HepG2 (cell line): ENCODE results near the gene PTH2. TPM values are rescaled to one million over a fixed set of nuclear protein-coding genes. Genes with fewer than 3 reads are reported as not detected.

Source experiments
- ATAC-seq: fragments of 200-7000 bp; cut with Tn5 transposase; 3 replicates; pipeline ENCODE4 v1.9.1; 2020; ENCODE audit warnings: mild to moderate bottlenecking, moderate library complexity
- BruUV-seq: library from RNA; stranded (reverse); fragments of 400-500 nt; replicated peaks from 2 replicates; lab custom pipeline; 2021; lab: Mats Ljungman, UMichigan
- CTCF ChIA-PET: fragments of 300-600 bp; formaldehyde crosslinking; extraction: SDS; loops from one replicate; lab custom pipeline; 2021; ENCODE audit warnings: low total read pairs, inconsistent platforms, low intra/inter-chr PET ratio; lab: Yijun Ruan, JAX
- POLR2A ChIA-PET: fragments of 350-600 bp; sonication (Branson Sonifier 250); formaldehyde crosslinking; loops from one replicate; lab custom pipeline; 2020; ENCODE audit warnings: antibody characterized with exemption, inconsistent platforms; lab: Yijun Ruan, JAX
- DNase-seq: peaks from one replicate; pipeline ENCODE4 v3.0.0-alpha.2; 2015; ENCODE audit warnings: low spot score
- FAIRE-seq: peaks from 3 replicates; lab custom pipeline; 2011; peaks lifted over from hg19 to GRCh38; lab: Jason Lieb, UNC
- H2AFZ ChIP-seq: one replicate; pipeline ENCODE4 v1.6.1; 2011; ENCODE audit warnings: low read length, inconsistent platforms
- H3K27ac ChIP-seq: fragments of 300-600 bp; 3 replicates; pipeline ENCODE4 v1.8.0; 2011; ENCODE audit warnings: mixed run types, mild to moderate bottlenecking, mixed read lengths, low read length, inconsistent platforms; ENCODE audit not compliant: insufficient read depth; ENCODE audit errors: extremely low read length
- H3K27me3 ChIP-seq, 2 experiments: fragments of 200-600 bp in 1 of 2; 2 replicates in 1 of 2; 3 replicates in 1 of 2; pipeline versions ENCODE4 v1.6.0 to v1.8.0; 2011; ENCODE audit warnings: low read length in 2 of 2, mild to moderate bottlenecking in 2 of 2, moderate library complexity in 2 of 2, inconsistent platforms in 1 of 2; ENCODE audit not compliant: insufficient read depth in 2 of 2, control insufficient read depth in 1 of 2
- H3K36me3 ChIP-seq, 2 experiments: fragments of 200-600 bp in 1 of 2; replicated peaks in 1 of 2; 2 replicates in 1 of 2; 3 replicates in 1 of 2; pipeline versions ENCODE4 v1.5.1 to v1.8.0; 2011; ENCODE audit warnings: low read length in 2 of 2, inconsistent platforms in 1 of 2; ENCODE audit not compliant: insufficient read depth in 2 of 2, control insufficient read depth in 1 of 2
- H3K4me1 ChIP-seq: 2 replicates; pipeline ENCODE4 v1.5.1; 2012; ENCODE audit warnings: low read length, inconsistent platforms; ENCODE audit not compliant: insufficient read depth
- H3K4me2 ChIP-seq: 2 replicates; pipeline ENCODE4 v1.6.0; 2011; ENCODE audit warnings: low read depth, low read length, inconsistent platforms
- H3K4me3 ChIP-seq, 3 experiments: fragments of 200-600 bp in 1 of 3; sonication (generic), shearing (Covaris generic) in 1 of 3; replicated peaks in 1 of 3; 2 replicates each; pipeline ENCODE4 v1.5.1; 2011 to 2016; ENCODE audit warnings: low read length in 3 of 3, inconsistent platforms in 2 of 3, low read depth in 2 of 3, mild to moderate bottlenecking in 2 of 3, control low read depth in 1 of 3, mixed read lengths in 1 of 3; ENCODE audit not compliant: insufficient read depth in 1 of 3
- H3K79me2 ChIP-seq: one replicate; pipeline ENCODE4 v1.6.1; 2011; ENCODE audit warnings: low read length, inconsistent platforms; ENCODE audit not compliant: insufficient read depth
- H3K9ac ChIP-seq: 2 replicates; pipeline ENCODE4 v1.6.0; 2011; ENCODE audit warnings: mild to moderate bottlenecking, low read depth, low read length, inconsistent platforms; ENCODE audit not compliant: insufficient read depth
- H3K9me3 ChIP-seq: 2 replicates; pipeline ENCODE4 v1.5.1; 2012; ENCODE audit warnings: mild to moderate bottlenecking, low read length
- H4K20me1 ChIP-seq: 2 replicates; pipeline ENCODE4 v1.6.0; 2011; ENCODE audit warnings: inconsistent platforms, mild to moderate bottlenecking, low read length, moderate library complexity; ENCODE audit not compliant: insufficient read depth
- ATF7-NPFF ChIP-seq: sonication (generic); formaldehyde crosslinking; IDR thresholded peaks from 2 replicates; pipeline ENCODE4 v1.8.1; 2023; ENCODE audit warnings: mild to moderate bottlenecking, low read depth, missing genetic modification reagents, moderate library complexity
- DNMT1 ChIP-seq: sonication (generic); formaldehyde crosslinking; IDR thresholded peaks from 2 replicates; pipeline ENCODE4 v1.5.1; 2020; ENCODE audit warnings: mild to moderate bottlenecking, missing genetic modification reagents
- FOXJ3 ChIP-seq: sonication (generic); formaldehyde crosslinking; IDR thresholded peaks from 2 replicates; pipeline ENCODE4 v1.4.0; 2020; ENCODE audit warnings: missing genetic modification reagents, mild to moderate bottlenecking, borderline replicate concordance
- KLF15 ChIP-seq: sonication (generic); formaldehyde crosslinking; IDR thresholded peaks from 2 replicates; pipeline ENCODE4 v1.8.1; 2023; ENCODE audit warnings: borderline replicate concordance, mild to moderate bottlenecking, inconsistent platforms, missing genetic modification reagents, mixed read lengths
- NFE2L2 ChIP-seq: fragments of 150-350 bp; IDR thresholded peaks from 2 replicates; pipeline ENCODE4 v1.6.1; 2014; ENCODE audit warnings: low read length
- PAWR ChIP-seq: sonication (generic); formaldehyde crosslinking; IDR thresholded peaks from 2 replicates; pipeline ENCODE4 v1.4.0; 2020; ENCODE audit warnings: missing genetic modification reagents, mild to moderate bottlenecking, borderline replicate concordance
- SRF ChIP-seq: IDR thresholded peaks from 2 replicates; pipeline ENCODE4 v1.6.1; 2011; ENCODE audit warnings: mild to moderate bottlenecking, low read depth, low read length, moderate library complexity
- ZBTB42 ChIP-seq: sonication (generic); formaldehyde crosslinking; IDR thresholded peaks from 2 replicates; pipeline ENCODE4 v1.5.0; 2020; ENCODE audit warnings: mild to moderate bottlenecking, missing genetic modification reagents
- ZEB1 ChIP-seq: IDR thresholded peaks from 2 replicates; pipeline ENCODE4 v1.6.1; 2012; ENCODE audit warnings: mild to moderate bottlenecking, low read depth, inconsistent platforms; ENCODE audit not compliant: insufficient replicate concordance
- ZNF501 ChIP-seq: sonication (generic); formaldehyde crosslinking; IDR thresholded peaks from 2 replicates; pipeline ENCODE4 v1.5.1; 2020; ENCODE audit warnings: mild to moderate bottlenecking, moderate library complexity, missing genetic modification reagents
- ZNF674 ChIP-seq: sonication (generic); formaldehyde crosslinking; IDR thresholded peaks from 2 replicates; pipeline ENCODE4 v1.5.0; 2020; ENCODE audit warnings: low read depth, mild to moderate bottlenecking, missing genetic modification reagents
- ZNF749 ChIP-seq: sonication (generic); formaldehyde crosslinking; IDR thresholded peaks from 2 replicates; pipeline ENCODE4 v1.8.0; 2022; ENCODE audit warnings: mild to moderate bottlenecking, missing genetic modification reagents, moderate library complexity, borderline replicate concordance
- ZNF878 ChIP-seq: sonication (generic); formaldehyde crosslinking; IDR thresholded peaks from 2 replicates; pipeline ENCODE4 v1.8.1; 2023; ENCODE audit warnings: mild to moderate bottlenecking, missing genetic modification reagents, moderate library complexity
- WGBS: methylation state at CpG from one replicate; pipeline ENCODE4 v1.1.6; 2017; ENCODE audit warnings: low lambda C conversion rate; 5-methylcytosine and 5-hydroxymethylcytosine counted together
- in situ Hi-C: cut with HindIII; loops from 2 replicates; pipeline ENCODE4 v1.10.0; 2017; ENCODE audit warnings: low pct_unique_long_range_greater_than_20kb; ENCODE audit not compliant: extremely low pct_ligation_motif_present
- intact Hi-C: fragments of 100-400 bp; cut with micrococcal nuclease; formaldehyde crosslinking; loops from one replicate; pipeline ENCODE4 v1.10.0; 2022; ENCODE audit not compliant: unreplicated experiment
- polyA plus RNA-seq, 8 experiments: library from polyadenylated mRNA; depleted of rRNA in 3 of 8; stranded (reverse) in 7 of 8; unstranded in 1 of 8; fragments of >200 nt; fragmentation: Illumina TruSeq in 4 of 8; extraction: Trizol in 4 of 8; gene quantifications; 2 replicates each; pipeline versions ENCODE4 v1.2.1 to v1.2.3, GENCODE V29; 2011 to 2016; ENCODE audit warnings: low read depth in 4 of 8, missing spikeins in 1 of 8, mixed read lengths in 1 of 8; ENCODE audit not compliant: insufficient read depth in 1 of 8
- total RNA-seq, 5 experiments: library from RNA; depleted of rRNA; stranded (reverse); fragments of >200 nt; fragmentation: Illumina TruSeq; extraction: Trizol; gene quantifications; 2 replicates each; pipeline ENCODE4 v1.2.3, GENCODE V29; 2016; ENCODE audit warnings: low read depth in 1 of 5
- TF ChIP-seq, protein P1 (sequence below): sonication (generic); formaldehyde crosslinking; IDR thresholded peaks from 2 replicates; pipeline ENCODE4 v1.4.0; 2020; ENCODE audit warnings: missing genetic modification reagents
- TF ChIP-seq, protein P2 (sequence below): sonication (generic); formaldehyde crosslinking; IDR thresholded peaks from 2 replicates; pipeline ENCODE4 v1.4.0; 2020; ENCODE audit warnings: mild to moderate bottlenecking, low read depth, missing genetic modification reagents
- TF ChIP-seq, protein P3 (sequence below): sonication (generic); formaldehyde crosslinking; IDR thresholded peaks from 2 replicates; pipeline ENCODE4 v1.4.0; 2020; ENCODE audit warnings: missing genetic modification reagents, borderline replicate concordance
- TF ChIP-seq, protein P4 (sequence below): sonication (generic); formaldehyde crosslinking; IDR thresholded peaks from 2 replicates; pipeline ENCODE4 v1.4.0; 2020; ENCODE audit warnings: missing genetic modification reagents

Gene PTH2
- total and polyA plus RNA-seq, 2 of the 13 experiments (the other 11 are each of a cell fraction or from before 2014, with no cell fraction given): not detected

DNA sequence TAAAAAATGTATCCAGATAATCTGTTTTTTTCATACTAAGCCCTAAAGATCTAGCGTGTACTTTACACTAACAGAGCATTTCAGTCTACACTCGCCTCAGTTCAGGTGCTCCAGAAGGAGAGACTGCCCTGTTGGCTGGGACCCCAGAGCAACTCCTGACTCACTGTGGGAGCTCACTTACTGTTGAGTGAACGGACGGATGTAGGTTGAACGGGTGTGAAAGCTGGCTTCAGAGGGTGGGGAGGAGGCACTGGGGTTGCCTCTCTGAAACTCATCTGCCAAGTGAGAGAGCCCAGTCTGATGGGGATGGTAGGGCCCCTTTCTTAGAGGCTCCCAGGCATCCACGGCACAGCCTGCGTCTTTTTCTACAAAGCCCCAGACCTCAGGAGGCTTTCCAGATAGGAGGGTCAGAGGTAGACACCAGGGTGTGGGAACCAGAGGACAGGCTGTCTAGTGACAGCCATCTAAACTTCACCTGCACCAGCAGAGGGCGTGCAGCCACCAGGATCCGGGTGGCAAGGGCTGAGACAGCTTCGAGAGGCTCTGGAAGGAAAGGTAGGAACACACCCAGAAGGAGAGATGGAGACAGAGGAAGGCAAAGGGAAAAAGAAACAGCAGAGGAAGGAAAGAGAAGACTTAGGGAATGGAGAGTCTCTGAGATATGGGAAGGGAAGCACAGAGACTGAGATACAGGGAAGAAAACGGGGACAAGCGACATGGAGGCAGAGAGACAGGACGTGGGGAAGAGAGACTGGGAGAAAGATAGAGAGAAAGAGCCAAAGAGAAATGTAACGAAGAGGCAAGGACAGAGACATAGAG, 31.5 kb downstream of the PTH2 start:
- Histone ChIP-seq H3K9ac (no peak overlapping the region), H3K4me2 (no peak overlapping the region)
- no peak for TF ChIP-seq ZNF749
- TF ChIP-seq ZNF501 (CRISPR knock-in tag): peak; percentile 63; the same call in 1 of the 2 replicates
- no peak for TF ChIP-seq KLF15 (CRISPR knock-in tag)
- TF ChIP-seq, protein P1, sequence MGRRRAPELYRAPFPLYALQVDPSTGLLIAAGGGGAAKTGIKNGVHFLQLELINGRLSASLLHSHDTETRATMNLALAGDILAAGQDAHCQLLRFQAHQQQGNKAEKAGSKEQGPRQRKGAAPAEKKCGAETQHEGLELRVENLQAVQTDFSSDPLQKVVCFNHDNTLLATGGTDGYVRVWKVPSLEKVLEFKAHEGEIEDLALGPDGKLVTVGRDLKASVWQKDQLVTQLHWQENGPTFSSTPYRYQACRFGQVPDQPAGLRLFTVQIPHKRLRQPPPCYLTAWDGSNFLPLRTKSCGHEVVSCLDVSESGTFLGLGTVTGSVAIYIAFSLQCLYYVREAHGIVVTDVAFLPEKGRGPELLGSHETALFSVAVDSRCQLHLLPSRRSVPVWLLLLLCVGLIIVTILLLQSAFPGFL (CRISPR knock-in tag): no peak
- no peak for TF ChIP-seq ZBTB42 (CRISPR knock-in tag)
- TF ChIP-seq, protein P2, sequence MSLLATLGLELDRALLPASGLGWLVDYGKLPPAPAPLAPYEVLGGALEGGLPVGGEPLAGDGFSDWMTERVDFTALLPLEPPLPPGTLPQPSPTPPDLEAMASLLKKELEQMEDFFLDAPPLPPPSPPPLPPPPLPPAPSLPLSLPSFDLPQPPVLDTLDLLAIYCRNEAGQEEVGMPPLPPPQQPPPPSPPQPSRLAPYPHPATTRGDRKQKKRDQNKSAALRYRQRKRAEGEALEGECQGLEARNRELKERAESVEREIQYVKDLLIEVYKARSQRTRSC (CRISPR knock-in tag): no peak
- TF ChIP-seq ATF7-NPFF (CRISPR knock-in tag): no peak
- TF ChIP-seq SRF: no peak
- no peak for TF ChIP-seq NFE2L2
- TF ChIP-seq PAWR (CRISPR knock-in tag): no peak
- TF ChIP-seq, protein P3, sequence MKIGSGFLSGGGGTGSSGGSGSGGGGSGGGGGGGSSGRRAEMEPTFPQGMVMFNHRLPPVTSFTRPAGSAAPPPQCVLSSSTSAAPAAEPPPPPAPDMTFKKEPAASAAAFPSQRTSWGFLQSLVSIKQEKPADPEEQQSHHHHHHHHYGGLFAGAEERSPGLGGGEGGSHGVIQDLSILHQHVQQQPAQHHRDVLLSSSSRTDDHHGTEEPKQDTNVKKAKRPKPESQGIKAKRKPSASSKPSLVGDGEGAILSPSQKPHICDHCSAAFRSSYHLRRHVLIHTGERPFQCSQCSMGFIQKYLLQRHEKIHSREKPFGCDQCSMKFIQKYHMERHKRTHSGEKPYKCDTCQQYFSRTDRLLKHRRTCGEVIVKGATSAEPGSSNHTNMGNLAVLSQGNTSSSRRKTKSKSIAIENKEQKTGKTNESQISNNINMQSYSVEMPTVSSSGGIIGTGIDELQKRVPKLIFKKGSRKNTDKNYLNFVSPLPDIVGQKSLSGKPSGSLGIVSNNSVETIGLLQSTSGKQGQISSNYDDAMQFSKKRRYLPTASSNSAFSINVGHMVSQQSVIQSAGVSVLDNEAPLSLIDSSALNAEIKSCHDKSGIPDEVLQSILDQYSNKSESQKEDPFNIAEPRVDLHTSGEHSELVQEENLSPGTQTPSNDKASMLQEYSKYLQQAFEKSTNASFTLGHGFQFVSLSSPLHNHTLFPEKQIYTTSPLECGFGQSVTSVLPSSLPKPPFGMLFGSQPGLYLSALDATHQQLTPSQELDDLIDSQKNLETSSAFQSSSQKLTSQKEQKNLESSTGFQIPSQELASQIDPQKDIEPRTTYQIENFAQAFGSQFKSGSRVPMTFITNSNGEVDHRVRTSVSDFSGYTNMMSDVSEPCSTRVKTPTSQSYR (CRISPR knock-in tag): no peak
- no peak for TF ChIP-seq ZNF674
- no peak for TF ChIP-seq ZNF878
- TF ChIP-seq, protein P4, sequence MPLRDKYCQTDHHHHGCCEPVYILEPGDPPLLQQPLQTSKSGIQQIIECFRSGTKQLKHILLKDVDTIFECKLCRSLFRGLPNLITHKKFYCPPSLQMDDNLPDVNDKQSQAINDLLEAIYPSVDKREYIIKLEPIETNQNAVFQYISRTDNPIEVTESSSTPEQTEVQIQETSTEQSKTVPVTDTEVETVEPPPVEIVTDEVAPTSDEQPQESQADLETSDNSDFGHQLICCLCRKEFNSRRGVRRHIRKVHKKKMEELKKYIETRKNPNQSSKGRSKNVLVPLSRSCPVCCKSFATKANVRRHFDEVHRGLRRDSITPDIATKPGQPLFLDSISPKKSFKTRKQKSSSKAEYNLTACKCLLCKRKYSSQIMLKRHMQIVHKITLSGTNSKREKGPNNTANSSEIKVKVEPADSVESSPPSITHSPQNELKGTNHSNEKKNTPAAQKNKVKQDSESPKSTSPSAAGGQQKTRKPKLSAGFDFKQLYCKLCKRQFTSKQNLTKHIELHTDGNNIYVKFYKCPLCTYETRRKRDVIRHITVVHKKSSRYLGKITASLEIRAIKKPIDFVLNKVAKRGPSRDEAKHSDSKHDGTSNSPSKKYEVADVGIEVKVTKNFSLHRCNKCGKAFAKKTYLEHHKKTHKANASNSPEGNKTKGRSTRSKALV (CRISPR knock-in tag): no peak
- TF ChIP-seq ZEB1: no peak
- TF ChIP-seq DNMT1: no peak
- TF ChIP-seq FOXJ3: no peak

More for the DNA sequence above, 31.5 kb downstream of the PTH2 start:
- H3K79me2 ChIP-seq: no peaks in the 10 kb centered on the region
- in situ Hi-C loops (loop anchor here (5.0 kb wide), 1 partner anchor 36 kb away; the partner anchor contains the start of gene GFY), intact Hi-C loops (loop anchor here (1.0 to 5.0 kb wide), 2 partner anchors 36 to 52 kb away; partner anchors contain the start of gene GFY)
- FAIRE-seq: peak; percentile 90
- H3K9me3 ChIP-seq: no peaks in the 10 kb centered on the region
- ChIA-PET POLR2A (interaction anchor here (0.9 kb wide), 1 partner anchor 51 kb away, joined by 3 read pairs; no protein-coding TSS in a partner anchor), CTCF (interaction anchor here (1.1 to 3.3 kb wide), 4 partner anchors 39 to 84 kb away, joined by 3 to 45 read pairs (median 10); no protein-coding TSS in a partner anchor)
- H3K4me1 ChIP-seq: no peaks in the 10 kb centered on the region
- no peaks in the 10 kb centered on the region for H4K20me1 ChIP-seq
- H3K4me3 ChIP-seq: no peak overlapping the region
- BruUV-seq: no TSS peak
- DNase-seq: peak; percentile 63
- H3K27ac ChIP-seq: no peak overlapping the region
- peaks cover 6 to 38% of the 10 kb centered on the region in 2 experiments for H3K27me3 ChIP-seq
- peak; percentile 88 for ATAC-seq
- WGBS: 18% methylated on average over 13 of the region's 14 CpGs
- no peak overlapping the region for H2AFZ ChIP-seq
- H3K36me3 ChIP-seq: no peaks in the 10 kb centered on the region
